ENCODE data around the gene CHRNB2. TPM values are rescaled to one million over a fixed set of nuclear protein-coding genes. Genes with fewer than 3 reads are reported as not detected.

The CHRNB2 gene
- total RNA-seq, 1 experiment from 2014 or later = 0.82 TPM

DNA sequence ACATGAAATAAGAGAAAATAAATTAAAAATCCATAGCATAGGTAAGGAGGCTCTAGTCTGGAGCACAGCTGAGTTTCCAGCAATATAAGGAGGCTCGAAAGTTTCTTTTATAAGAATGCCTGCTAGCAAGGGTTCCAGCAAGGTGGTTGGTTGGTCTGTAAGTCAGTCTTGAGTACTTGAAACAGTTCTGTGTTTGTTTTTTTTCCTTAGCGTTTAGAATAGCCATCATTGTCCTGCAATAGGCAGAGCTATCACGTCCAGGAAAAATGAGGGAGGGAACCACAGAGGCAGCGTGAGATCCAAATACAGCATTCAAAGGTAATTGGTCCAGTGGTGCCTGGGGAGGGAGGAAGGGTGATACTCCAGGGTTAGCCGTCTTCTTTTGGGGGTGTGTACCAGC lies 17.5 kb upstream of the CHRNB2 start:
- in situ Hi-C loops (cut with HindIII; ENCODE audit: low pct_unique_long_range_greater_than_20kb, low sequenced_read_pairs) = no loop called here
- peak; percentile 59 for DNase-seq (ENCODE audit: low read depth, low spot score)

DNA sequence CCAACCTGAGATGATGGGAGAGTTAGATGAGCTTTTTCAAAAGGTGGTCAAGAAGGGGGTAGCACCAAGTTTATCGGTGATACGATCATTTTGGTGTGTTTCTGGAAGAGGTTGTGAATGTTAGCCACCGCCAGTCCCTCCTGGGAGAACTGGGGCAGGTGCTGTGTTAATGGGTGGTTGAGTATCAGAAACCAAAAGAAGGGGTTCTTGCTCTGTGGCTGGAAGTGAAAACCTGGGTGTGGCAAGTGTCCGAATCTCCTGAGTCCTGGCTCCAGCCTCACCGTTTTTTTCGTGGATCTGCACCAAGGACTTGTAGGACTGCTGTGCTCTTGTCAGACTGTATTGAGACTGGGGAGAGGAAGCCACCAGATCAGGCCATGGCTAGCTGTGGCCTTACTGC lies 16.9 kb upstream of the CHRNB2 start:
- in situ Hi-C loops (cut with HindIII; ENCODE audit: low pct_unique_long_range_greater_than_20kb, low sequenced_read_pairs) = no loop called here
- no peak for DNase-seq (ENCODE audit: low read depth, low spot score)

DNA sequence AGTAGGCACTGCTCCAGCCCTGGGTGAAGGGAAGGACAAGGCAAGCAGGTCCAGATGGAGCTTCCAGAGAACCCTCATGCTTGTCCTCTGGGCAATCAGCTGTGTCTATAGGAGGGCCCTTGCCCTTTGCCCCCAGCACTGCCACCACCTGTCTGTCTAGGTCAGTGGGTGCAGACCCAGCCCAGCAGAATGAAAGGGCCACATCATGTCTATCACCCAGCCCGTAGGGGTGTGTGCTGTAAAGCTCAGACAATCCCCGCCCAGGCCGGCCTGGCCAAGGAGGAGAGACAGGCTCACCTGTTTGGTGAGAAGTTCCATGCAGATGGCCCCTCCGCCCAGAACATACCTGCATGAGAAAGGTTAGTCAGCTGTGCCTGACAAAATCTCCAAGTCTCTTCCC lies 16.1 kb upstream of the CHRNB2 start:
- in situ Hi-C loops (cut with HindIII; ENCODE audit: low pct_unique_long_range_greater_than_20kb, low sequenced_read_pairs) = no loop called here
- no peak for DNase-seq (ENCODE audit: low read depth, low spot score)

DNA sequence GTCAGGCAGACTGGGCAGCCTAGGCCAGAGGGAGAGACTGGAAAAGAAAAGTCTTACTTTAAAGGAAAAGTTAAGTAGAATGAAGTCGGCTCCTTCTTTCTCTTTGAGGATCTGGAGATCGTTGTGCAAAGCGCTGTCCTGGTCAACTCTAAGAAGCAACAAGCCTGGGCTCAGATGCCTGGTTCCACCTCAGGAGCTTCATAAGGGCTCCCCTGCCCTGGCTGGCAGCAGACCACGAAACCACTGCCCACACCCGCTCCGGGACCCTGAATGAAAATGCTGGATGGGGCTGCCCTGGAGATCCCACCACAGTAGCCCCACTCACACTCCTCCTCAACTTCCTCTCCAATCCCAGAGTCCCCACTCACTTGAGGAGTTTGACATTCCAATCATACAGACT lies 15.5 kb upstream of the CHRNB2 start:
- DNase-seq (ENCODE audit: low read depth, low spot score) = no peak
- in situ Hi-C loops (cut with HindIII; ENCODE audit: low pct_unique_long_range_greater_than_20kb, low sequenced_read_pairs) = no loop called here

DNA sequence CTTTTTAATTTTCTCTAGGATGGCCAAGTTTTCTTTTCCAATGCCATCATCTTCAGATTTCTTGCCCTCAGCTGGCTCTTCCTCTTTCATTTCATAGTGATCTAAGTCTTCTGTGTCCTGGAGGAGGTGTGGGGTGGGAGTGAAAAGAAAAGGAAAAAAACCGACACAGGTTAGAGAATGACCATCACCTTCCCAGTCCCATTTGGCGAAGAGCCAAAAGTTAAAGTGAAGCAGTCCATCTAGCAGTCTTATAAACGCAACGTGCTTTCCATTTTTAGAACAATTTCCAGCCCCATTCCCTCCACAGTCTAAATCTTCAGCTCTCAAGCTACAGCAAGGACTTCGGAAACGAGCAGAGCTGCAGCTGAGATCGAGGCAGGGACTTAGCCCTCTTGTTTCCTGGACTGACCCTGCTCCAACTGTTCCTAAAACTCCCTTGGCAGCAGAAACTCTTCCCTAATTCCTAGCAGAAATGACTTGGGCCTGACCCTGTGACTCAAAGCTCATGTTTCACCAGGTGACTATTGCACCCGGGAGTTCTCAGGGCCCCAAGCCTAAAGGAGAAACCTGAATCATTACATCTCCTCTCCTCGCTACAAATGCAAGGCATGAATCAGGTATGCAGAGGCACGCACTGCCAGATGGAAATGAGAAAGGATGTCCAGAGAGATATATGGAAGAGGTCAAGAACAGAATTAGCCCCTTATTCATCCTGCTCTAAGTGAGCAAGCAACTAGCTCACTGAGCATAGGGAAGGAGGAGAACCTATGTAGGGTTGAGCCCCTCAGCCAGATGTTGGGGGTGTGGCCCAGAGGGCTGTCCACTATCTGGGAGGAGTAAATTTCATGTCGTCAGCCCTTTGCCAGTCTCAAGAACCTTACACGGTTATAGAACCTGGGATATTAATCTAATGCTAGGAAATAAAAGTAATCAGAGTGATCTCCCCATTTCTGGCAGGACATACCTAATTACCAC lies 14.2 kb upstream of the CHRNB2 start:
- in situ Hi-C loops (cut with HindIII; ENCODE audit: low pct_unique_long_range_greater_than_20kb, low sequenced_read_pairs) = no loop called here
- DNase-seq (ENCODE audit: low read depth, low spot score) = no peak

DNA sequence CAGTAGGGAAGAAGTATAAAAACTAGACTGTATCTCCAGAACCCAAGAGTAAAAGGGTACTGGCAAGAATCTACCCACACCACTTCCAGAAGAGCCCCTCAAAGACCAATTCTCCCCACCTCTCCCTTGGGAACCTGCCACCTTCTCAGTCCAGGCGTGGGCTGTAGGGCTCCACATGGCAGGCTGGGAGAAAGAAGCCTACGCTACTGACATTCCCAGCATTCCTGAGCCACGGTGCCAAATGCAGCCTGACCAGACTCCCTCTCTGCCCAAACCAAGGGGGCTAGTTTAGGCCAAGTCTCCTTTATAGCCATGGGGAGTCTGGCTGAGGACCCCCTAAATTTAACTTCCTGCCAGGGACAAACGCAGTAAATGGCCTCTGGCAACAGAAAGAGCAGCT lies 11.2 kb upstream of the CHRNB2 start:
- peak; percentile 42 for DNase-seq (ENCODE audit: low read depth, low spot score)
- in situ Hi-C loops (cut with HindIII; ENCODE audit: low pct_unique_long_range_greater_than_20kb, low sequenced_read_pairs) = no loop called here

DNA sequence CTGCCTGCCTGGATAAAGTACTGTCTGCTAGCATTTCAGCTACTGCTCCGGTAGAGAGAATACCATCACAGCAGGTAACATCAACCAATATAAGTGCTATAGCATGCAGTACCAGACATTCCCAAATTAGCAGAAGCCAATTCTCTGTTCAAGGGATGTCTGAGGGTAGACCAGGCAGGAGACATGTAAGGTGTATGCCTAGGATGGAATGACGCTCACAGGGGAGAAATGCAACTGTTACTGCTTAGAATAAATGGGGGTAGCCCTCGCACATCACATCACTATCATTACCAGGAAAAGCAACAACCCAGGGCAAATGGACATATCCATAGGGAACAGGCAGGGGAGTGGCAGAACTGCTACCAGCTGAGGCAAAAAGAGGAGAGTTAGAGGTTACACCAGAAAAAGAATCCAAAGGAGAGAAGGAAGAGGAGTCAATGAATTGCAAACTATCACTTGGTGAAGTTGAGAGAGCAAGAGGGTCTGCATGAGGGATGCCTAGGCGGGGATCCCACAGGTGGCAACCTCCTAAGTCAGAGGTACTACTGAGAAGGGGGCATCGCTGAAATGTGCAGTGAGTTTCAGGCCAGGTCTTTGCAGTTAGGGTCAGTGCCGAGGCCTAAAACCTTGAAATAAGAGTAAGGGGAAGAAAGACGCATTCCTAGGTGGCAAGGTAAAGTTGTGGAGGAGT lies 10.2 kb upstream of the CHRNB2 start:
- no peak for DNase-seq (ENCODE audit: low read depth, low spot score)
- in situ Hi-C loops (cut with HindIII; ENCODE audit: low pct_unique_long_range_greater_than_20kb, low sequenced_read_pairs) = no loop called here

DNA sequence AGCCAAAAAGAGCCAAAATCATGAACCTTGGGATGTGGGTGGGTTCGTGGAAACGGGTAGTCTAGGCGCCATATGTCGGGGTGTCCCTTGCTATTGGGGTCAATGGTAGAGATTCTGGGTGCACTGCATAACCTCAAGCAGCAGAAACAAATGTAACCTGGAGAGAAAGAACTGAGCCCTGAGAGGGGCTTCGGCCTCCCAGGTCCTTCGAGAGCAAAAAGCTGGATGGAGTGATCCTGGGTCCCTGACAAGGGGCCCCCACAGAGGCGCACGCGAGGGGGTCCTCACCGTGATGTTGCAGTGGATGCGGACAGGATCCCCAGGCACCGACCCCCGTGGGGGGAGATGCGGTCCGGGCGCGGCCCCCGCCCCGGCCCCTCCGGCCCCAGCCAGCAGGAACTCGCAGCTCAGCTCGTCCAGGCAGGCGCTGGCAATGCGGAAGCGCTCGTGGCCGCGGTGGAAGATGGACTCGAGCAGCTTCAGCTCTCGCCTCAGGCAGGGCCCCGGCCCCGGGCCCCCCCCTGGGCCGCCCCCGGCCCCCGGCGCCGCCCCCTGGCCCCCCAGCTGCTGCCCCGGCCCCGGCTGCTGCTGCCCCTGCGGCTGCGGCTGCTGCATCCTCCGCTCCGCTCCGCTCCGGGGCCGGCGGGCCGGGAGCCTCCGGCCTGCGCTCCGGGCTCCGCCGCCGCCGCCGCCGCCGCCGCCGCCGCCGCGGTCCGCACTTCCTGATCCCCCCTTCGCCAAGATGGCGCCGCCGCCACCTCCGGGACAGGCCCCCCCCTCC lies 9.4 kb upstream of the CHRNB2 start, which contains the start of gene UBE2Q1:
TSS of gene UBE2Q1 (minus strand) at position 724 of the 781 bp plus-strand sequence. CDS start at position 615, 109 bp downstream.
- peak; percentile 38 for DNase-seq (ENCODE audit: low read depth, low spot score)
- in situ Hi-C loops (cut with HindIII; ENCODE audit: low pct_unique_long_range_greater_than_20kb, low sequenced_read_pairs) = no loop called here

DNA sequence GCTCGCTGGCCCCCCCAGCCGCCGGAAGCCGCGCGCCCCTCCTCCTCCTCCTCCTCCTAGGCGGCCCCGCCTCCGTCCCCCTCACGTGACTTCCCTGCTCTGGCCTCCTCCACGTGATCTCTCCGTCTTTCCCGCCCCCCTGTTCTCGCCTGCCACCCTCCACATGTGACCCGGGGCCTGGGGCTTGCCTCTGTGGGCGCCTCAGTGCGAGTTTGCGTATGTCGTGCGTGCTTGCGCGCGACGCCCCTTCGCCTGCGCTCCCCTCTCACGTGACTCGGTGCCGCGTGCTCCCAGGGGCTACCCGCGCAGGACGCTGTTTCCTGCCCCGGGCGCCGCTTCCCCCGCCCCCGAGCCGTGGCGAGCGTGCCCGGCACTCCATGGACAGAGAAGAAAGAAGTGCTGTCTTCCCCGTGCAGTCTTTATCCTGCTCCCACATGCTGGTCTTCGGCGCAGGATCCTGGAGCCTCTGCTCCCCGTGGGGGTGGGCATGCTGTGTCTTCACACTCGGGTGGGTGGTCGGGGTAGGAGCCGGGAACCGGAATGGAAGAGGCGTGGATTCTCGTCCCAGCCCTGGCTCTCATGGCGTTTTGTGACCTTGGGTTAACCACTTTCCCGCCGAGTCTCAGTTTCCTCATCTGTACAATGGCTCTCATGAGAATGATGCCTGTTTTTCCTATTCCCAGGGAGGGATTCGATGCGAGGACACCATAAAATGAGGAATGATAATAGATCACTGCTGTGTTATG lies 8.7 kb upstream of the CHRNB2 start:
- in situ Hi-C loops (cut with HindIII; ENCODE audit: low pct_unique_long_range_greater_than_20kb, low sequenced_read_pairs) = no loop called here
- peak; percentile 100 for DNase-seq (ENCODE audit: low read depth, low spot score)

DNA sequence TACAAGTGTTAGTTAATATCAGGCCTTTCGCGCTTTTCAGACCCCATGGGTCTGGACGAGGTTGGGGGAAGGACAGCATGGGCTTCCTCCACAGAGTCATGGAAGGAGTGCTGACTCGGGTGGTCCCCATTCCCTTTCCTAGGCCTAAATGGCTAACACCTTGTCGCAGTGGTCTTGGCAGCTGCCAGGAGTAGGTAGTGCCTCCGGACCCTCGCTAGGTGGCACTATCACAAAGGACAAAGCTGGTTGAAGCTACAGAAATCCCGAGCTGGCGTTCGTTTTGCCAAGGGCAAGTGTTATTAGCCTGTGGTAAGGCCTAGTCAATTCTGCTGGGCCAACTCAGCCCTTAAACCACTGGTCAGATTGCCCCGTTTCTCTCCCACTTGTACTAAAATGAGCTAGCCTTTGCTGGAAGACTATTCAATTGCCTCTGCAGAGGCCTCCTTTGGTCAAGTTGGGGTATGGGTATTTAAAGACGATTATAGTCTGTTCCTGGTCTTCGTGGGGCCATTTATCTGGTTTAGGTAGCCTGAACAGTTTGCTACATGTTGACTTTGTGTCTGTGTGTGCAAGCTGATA lies 8.0 kb upstream of the CHRNB2 start:
- in situ Hi-C loops (cut with HindIII; ENCODE audit: low pct_unique_long_range_greater_than_20kb, low sequenced_read_pairs) = no loop called here
- peak; percentile 99 for DNase-seq (ENCODE audit: low read depth, low spot score)

DNA sequence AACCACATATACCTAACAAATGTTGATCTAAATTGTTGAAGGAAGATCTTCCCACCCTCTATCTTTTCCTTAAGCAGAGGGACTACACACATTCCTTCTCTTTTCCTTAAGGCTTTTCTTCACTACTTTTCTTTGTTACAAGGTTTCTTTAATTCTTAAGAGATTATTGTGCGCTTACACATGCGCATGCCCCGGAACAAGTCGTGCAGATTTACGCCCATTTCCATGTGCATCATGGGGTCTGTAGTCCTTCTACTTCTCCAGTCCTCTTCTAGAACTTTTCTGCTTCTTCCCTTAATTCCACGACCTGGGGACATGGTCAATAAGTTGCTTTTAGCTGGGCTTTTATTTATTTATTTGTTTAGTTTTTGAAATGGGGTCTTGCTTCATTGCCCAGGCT lies 1.7 kb upstream of the CHRNB2 start:
- in situ Hi-C loops (cut with HindIII; ENCODE audit: low pct_unique_long_range_greater_than_20kb, low sequenced_read_pairs) = no loop called here
- no peak for DNase-seq (ENCODE audit: low read depth, low spot score)

DNA sequence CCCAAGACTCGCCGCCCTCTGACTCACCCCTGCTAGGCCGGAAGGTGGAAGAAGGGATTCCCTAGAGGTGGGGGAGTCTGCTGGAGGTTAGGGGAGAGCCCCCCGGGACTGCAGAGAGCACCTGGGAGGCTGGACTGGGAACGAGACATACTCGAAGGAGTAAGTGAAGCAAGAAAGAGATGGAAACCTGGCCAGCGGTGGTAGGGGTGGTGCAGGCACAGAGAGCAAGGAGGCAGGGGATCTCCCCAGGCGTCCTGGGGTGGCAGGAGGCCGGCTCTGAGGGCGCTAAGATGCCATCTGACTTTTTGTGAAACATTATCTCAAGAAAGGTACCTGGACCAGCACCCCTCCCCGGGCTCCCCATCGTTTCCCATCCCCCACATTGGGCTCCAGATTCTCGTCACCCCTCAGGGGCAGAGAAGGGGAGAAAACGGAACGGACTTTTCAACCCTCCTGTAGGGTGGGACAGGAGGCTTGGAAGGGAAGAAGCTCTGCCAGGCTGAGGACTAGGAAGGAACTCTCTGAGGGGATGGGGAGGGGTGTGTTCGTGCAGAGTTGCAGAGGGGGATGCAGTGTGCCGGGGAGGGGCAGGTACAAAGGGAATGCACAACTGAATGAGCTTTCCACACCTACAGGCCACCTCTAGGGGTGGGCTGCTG lies 708 bp downstream of the CHRNB2 start:
- DNase-seq (ENCODE audit: low read depth, low spot score) = no peak
- in situ Hi-C loops (cut with HindIII; ENCODE audit: low pct_unique_long_range_greater_than_20kb, low sequenced_read_pairs) = no loop called here

DNA sequence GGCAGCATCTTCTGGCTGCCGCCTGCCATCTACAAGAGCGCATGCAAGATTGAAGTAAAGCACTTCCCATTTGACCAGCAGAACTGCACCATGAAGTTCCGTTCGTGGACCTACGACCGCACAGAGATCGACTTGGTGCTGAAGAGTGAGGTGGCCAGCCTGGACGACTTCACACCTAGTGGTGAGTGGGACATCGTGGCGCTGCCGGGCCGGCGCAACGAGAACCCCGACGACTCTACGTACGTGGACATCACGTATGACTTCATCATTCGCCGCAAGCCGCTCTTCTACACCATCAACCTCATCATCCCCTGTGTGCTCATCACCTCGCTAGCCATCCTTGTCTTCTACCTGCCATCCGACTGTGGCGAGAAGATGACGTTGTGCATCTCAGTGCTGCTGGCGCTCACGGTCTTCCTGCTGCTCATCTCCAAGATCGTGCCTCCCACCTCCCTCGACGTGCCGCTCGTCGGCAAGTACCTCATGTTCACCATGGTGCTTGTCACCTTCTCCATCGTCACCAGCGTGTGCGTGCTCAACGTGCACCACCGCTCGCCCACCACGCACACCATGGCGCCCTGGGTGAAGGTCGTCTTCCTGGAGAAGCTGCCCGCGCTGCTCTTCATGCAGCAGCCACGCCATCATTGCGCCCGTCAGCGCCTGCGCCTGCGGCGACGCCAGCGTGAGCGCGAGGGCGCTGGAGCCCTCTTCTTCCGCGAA lies 3.8 kb downstream of the CHRNB2 start:
- in situ Hi-C loops (cut with HindIII; ENCODE audit: low pct_unique_long_range_greater_than_20kb, low sequenced_read_pairs) = no loop called here
- DNase-seq (ENCODE audit: low read depth, low spot score) = no peak

DNA sequence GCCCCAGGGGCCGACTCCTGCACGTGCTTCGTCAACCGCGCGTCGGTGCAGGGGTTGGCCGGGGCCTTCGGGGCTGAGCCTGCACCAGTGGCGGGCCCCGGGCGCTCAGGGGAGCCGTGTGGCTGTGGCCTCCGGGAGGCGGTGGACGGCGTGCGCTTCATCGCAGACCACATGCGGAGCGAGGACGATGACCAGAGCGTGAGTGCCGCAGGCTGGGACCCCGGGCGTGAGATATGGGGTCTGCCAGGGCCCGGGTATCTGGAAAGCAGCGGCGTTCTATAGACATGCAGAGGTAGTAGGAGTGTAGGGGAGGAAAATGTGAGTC lies 4.3 kb downstream of the CHRNB2 start:
- DNase-seq (ENCODE audit: low read depth, low spot score) = no peak
- in situ Hi-C loops (cut with HindIII; ENCODE audit: low pct_unique_long_range_greater_than_20kb, low sequenced_read_pairs) = no loop called here

DNA sequence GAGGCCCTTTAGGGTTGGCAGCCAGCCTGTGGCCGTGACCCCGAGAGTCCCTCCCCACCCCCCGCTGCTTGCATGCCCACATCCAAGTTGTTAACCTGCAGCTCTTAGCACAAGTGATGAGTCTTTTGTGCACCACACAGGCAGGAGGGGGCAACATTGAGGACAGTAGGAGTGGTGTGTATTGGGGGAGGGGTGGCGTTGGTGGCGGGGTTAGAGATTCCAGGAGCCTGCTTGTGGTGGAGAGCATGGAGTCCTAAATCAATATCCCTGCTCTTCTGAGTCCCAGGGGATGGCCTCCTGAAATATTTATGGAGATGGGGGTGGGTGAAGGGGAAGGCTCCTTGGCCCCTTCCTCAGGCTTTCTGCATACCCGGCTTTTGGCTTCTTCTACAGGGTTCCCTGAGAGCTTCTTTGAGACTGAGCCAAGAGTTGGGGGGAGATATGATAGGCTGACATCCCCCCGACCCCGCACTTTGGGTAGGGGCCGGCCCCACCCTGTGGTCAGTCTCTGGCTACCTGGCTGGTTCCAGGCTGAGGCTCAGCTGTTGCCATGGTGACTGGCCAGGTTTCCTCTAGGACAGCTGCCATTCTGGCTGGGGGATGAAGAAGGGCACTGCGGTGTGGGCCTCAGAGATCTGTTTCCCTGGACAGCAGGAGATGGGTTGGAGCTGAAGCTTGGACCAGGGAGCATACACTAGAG lies 5.0 kb downstream of the CHRNB2 start:
- in situ Hi-C loops (cut with HindIII; ENCODE audit: low pct_unique_long_range_greater_than_20kb, low sequenced_read_pairs) = no loop called here
- no peak for DNase-seq (ENCODE audit: low read depth, low spot score)

DNA sequence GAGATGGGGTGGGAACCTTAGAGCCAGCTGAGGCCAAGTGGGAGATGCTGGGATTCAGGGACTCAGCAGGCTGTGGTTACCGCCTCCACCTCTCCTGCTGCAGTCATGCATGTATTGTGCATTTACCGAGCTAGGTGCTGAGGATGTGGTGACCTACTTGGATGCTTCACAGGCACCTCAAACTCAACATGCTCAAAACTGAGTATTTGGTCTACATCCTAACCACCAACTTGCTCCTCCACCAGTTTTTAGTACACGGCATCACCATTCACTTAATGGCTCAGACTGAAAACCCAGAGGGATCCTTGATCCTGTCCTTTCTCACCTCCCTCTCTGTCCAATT lies 5.6 kb downstream of the CHRNB2 start:
- no peak for DNase-seq (ENCODE audit: low read depth, low spot score)
- in situ Hi-C loops (cut with HindIII; ENCODE audit: low pct_unique_long_range_greater_than_20kb, low sequenced_read_pairs) = no loop called here
